ENCODE data around the gene RILPL2. TPM values are rescaled to one million over a fixed set of nuclear protein-coding genes. Genes with fewer than 3 reads are reported as not detected.

RILPL2 gene, protein sequence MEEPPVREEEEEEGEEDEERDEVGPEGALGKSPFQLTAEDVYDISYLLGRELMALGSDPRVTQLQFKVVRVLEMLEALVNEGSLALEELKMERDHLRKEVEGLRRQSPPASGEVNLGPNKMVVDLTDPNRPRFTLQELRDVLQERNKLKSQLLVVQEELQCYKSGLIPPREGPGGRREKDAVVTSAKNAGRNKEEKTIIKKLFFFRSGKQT
- total RNA-seq = 1 to 10 TPM; 1.5 to 3.5 (median 2.0) TPM
- polyA plus RNA-seq = 1 to 10 TPM; 2.8 to 3.2 TPM
- long read RNA-seq, donor 1, full-length matches to known transcripts = 5 of 7 reads
- long read RNA-seq, donor 1, partial matches to known transcripts = 0 of 7 reads
- long read RNA-seq, donor 1, other reads (novel, unspliced or antisense) = 2 of 7 reads
- long read RNA-seq, donor 2, full-length matches to known transcripts = 9 of 14 reads
- long read RNA-seq, donor 2, partial matches to known transcripts = 3 of 14 reads
- long read RNA-seq, donor 2, other reads (novel, unspliced or antisense) = 2 of 14 reads
- long read RNA-seq, donor 3, full-length matches to known transcripts = 11 of 14 reads
- long read RNA-seq, donor 3, partial matches to known transcripts = 0 of 14 reads
- long read RNA-seq, donor 3, other reads (novel, unspliced or antisense) = 3 of 14 reads

DNA sequence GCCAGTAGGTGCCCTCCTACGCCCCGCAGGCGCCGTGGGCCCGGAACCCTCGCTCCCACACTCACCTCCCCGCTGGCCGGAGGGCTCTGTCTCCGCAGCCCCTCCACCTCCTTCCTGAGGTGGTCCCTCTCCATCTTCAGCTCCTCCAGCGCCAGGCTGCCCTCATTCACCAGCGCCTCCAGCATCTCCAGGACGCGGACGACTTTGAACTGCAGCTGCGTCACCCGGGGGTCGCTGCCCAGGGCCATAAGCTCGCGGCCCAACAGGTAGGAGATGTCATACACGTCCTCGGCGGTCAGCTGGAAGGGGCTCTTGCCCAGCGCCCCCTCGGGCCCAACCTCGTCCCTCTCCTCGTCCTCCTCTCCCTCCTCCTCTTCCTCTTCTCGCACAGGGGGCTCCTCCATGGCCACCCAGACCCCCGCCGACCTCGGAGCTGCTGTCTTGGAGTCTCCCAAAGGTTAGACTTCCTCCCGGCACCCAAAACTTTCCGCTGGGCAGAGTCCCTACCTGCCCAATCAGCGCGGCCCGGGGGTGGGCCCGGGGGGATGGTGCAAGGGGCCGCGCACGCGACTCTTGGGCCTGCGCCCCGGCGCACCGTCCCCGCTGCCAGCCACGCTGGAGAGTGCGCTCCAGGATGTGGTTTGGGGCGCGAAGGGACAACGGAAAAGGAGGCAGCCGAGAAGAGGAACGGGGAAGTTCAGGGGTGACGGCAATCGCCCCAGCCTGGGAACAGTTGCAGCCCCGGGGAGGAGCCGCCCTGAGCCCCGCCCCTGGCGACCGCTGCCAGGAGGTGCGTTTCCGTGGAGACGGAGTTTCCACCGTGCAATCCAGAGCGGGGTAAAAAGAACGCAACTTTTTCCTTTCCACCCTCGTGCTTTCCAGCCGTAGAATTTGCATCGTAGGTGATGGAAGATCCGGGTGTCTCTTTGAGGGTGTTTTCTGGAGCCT lies at the start of gene RILPL2:
TSS of gene RILPL2 (minus strand) at position 668 of the 948 bp plus-strand sequence. CDS start at position 404, 264 bp downstream.
- peak within 1 kb of the TSS; percentile 61 to 91 (median 82) for H3K4me3 ChIP-seq
- TF ChIP-seq, protein P1, sequence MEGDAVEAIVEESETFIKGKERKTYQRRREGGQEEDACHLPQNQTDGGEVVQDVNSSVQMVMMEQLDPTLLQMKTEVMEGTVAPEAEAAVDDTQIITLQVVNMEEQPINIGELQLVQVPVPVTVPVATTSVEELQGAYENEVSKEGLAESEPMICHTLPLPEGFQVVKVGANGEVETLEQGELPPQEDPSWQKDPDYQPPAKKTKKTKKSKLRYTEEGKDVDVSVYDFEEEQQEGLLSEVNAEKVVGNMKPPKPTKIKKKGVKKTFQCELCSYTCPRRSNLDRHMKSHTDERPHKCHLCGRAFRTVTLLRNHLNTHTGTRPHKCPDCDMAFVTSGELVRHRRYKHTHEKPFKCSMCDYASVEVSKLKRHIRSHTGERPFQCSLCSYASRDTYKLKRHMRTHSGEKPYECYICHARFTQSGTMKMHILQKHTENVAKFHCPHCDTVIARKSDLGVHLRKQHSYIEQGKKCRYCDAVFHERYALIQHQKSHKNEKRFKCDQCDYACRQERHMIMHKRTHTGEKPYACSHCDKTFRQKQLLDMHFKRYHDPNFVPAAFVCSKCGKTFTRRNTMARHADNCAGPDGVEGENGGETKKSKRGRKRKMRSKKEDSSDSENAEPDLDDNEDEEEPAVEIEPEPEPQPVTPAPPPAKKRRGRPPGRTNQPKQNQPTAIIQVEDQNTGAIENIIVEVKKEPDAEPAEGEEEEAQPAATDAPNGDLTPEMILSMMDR (IDR thresholded peaks at IDR 0.05) = peak in 1 of 9 donors; percentile 11
- peaks cover 0 to 6% (median 0%) of the 10 kb centered on the region in 9 donors for H3K36me3 ChIP-seq
- peak within 1 kb of the TSS in 9 of 10 donors; percentile 69 to 98 (median 81) for H3K27ac ChIP-seq
- no peaks in the 10 kb centered on the region for H3K27me3 ChIP-seq
- ATAC-seq (peak; percentile 95 to 97 (median 96)), DNase-seq (peak; percentile 91)
- H3K4me1 ChIP-seq = peaks cover 0 to 54% (median 37%) of the 10 kb centered on the region in 9 donors
- WGBS, 2 donors = 1% methylated on average over 67 to 69 of the region's 69 CpGs
- intact Hi-C loops (cut with DNase I) = no loop called here
- no peaks in the 10 kb centered on the region for H3K9me3 ChIP-seq

DNA sequence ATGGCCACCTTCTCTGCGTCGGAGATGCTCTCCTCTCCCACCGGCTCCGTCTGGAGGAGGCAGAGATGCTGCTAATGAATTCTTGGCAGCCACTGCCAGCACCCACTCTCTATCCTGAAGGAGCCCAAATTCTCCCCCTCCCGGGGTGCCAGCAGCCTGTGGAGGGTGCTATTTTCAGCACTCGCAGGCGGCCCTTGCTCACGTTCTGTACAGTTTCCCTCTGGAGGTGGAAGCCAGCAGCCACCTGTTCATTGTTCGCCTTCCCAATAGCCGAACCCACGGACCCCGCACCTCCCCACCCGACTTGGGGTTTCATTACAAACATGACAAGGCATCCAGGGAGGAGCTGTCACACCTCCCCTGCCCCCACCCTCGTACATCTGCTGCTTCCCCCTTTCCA lies 49.3 kb upstream of the RILPL2 start:
- Histone ChIP-seq H3K4me3 (no peak overlapping the region), H3K27me3 (no peaks in the 10 kb centered on the region), H3K36me3 (peaks cover 0 to 68% (median 17%) of the 10 kb centered on the region in 9 donors), H3K4me1 (peaks cover 0 to 1% (median 0%) of the 10 kb centered on the region in 9 donors), H3K9me3 (no peaks in the 10 kb centered on the region), H3K27ac (peak overlapping the region in 2 of 10 donors; percentile 26 to 62)
- DNase-seq = no peak
- 78 to 83% methylated on average over 14 of the region's 14 CpGs for WGBS, 2 donors
- TF ChIP-seq, protein P1 (IDR thresholded peaks at IDR 0.05) = no peak
- peak in 1 of 8 donors; percentile 27 for ATAC-seq
- intact Hi-C loops (cut with DNase I) = loop anchor here in 2 of 10 donors (10.0 kb wide), 2 partner anchors 49 to 89 kb away; partner anchors contain the start of gene RILPL1 (in 1 of the 2)

DNA sequence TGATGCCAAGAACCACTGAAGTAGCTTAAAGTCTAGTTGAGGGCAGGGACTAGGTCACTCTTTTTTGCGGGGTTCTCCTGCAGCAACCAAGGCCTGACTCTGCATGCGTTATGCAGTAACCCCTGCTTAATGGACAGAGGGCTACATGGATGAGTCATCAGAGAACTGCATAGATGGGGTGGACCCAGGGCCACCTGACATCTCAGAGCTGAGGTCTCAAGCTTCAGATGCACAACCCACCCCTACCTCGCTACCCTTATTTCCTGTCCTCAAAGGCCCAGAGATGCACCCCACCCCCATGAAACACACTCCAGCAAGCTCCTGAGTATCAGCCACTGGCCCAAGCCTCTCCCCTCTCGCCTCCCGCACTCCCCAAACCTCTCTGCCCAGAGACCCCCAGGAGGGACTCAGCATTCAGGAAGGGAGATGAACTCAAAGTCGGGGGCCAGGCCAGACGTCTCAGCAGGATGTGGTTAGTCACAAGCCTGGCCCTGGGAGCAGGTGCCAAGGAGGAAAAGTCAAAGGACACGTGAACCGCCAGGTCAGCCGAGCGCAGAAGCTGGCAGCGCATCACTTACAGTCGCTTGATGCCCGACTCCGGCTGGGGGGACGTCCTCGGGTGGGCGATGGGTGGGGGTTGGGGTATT lies 47.2 kb upstream of the RILPL2 start:
- peaks cover 2 to 21% (median 12%) of the 10 kb centered on the region in 9 donors for H3K4me1 ChIP-seq
- H3K9me3 ChIP-seq = no peaks in the 10 kb centered on the region
- intact Hi-C loops (cut with DNase I) = loop anchor here in 2 of 10 donors (10.0 kb wide), 2 partner anchors 51 to 91 kb away; partner anchors contain the start of gene RILPL1 (in 1 of the 2)
- ATAC-seq (no peak), DNase-seq (no peak)
- peak overlapping the region in 2 of 10 donors; percentile 10 to 27 for H3K27ac ChIP-seq
- H3K36me3 ChIP-seq = peaks cover 0 to 76% (median 17%) of the 10 kb centered on the region in 9 donors
- TF ChIP-seq, protein P1 (IDR thresholded peaks at IDR 0.05) = no peak
- WGBS, 2 donors = 74 to 84% methylated on average over 18 of the region's 18 CpGs
- no peak overlapping the region for H3K4me3 ChIP-seq
- no peaks in the 10 kb centered on the region for H3K27me3 ChIP-seq
